Fibroblast of the aortic adventitia (primary cell): ENCODE results near the gene CERS3. TPM values are rescaled to one million over a fixed set of nuclear protein-coding genes. Genes with fewer than 3 reads are reported as not detected.

Source experiments
- DNase-seq: peaks from one replicate; pipeline ENCODE4 v3.0.0-alpha.2; 2010; ENCODE audit warnings: low read depth
- H3K4me3 ChIP-seq: 2 replicates; pipeline ENCODE4 v1.5.1; 2011; ENCODE audit warnings: low read depth, mild to moderate bottlenecking, control low read depth, low read length, moderate library complexity
- CTCF ChIP-seq: IDR thresholded peaks from 2 replicates; pipeline ENCODE4 v1.5.1; 2011; ENCODE audit warnings: mild to moderate bottlenecking, low read length, control low read depth, inconsistent platforms; ENCODE audit not compliant: insufficient read depth
- total RNA-seq: library from RNA; depleted of rRNA; stranded (reverse); fragments of >200 nt; gene quantifications from 2 replicates; pipeline ENCODE4 v1.2.3, GENCODE V29; 2012; ENCODE audit warnings: low replicate concordance

CERS3 gene
- total RNA-seq, 1 donor: not detected

- no peak for DNase-seq
- TF ChIP-seq CTCF: no peak
- H3K4me3 ChIP-seq: no peak overlapping the region
Observed at GRCh38 chr15:100521907-100522306, 6.8 kb downstream of the CERS3 start.

GRCh38 chr15:100520132-100520921, 8.4 kb downstream of the CERS3 start:
- no peak overlapping the region for H3K4me3 ChIP-seq

GRCh38 chr15:100517846-100518245, 10.9 kb downstream of the CERS3 start:
- no peak for TF ChIP-seq CTCF
- no peak overlapping the region for H3K4me3 ChIP-seq
- no peak for DNase-seq

More at GRCh38 chr15:100520132-100520921, 8.4 kb downstream of the CERS3 start:
- no peak for TF ChIP-seq CTCF
- DNase-seq: no peak

- DNase-seq: no peak
- no peak for TF ChIP-seq CTCF
Observed at GRCh38 chr15:100516643-100517512, 11.9 kb downstream of the CERS3 start.

GRCh38 chr15:100515758-100516157, 13.0 kb downstream of the CERS3 start:
- TF ChIP-seq CTCF: no peak
- DNase-seq: no peak
- H3K4me3 ChIP-seq: no peak overlapping the region

More at GRCh38 chr15:100516643-100517512, 11.9 kb downstream of the CERS3 start:
- H3K4me3 ChIP-seq: no peak overlapping the region

GRCh38 chr15:100508641-100509300, 20.0 kb downstream of the CERS3 start:
- DNase-seq: no peak
- TF ChIP-seq CTCF: no peak
- H3K4me3 ChIP-seq: no peak overlapping the region
